ENCODE data around the gene CLTC.

- no peak for TF ChIP-seq POLR2AphosphoS5 (IDR thresholded peaks at IDR 0.05; ENCODE audit: low read depth, low read length)
- TF ChIP-seq FOXP2 (optimal IDR thresholded peaks at IDR 0.05; ENCODE audit: borderline replicate concordance, extremely low read depth, extremely low read length, insufficient read depth): no peak
- TF ChIP-seq, protein P1, sequence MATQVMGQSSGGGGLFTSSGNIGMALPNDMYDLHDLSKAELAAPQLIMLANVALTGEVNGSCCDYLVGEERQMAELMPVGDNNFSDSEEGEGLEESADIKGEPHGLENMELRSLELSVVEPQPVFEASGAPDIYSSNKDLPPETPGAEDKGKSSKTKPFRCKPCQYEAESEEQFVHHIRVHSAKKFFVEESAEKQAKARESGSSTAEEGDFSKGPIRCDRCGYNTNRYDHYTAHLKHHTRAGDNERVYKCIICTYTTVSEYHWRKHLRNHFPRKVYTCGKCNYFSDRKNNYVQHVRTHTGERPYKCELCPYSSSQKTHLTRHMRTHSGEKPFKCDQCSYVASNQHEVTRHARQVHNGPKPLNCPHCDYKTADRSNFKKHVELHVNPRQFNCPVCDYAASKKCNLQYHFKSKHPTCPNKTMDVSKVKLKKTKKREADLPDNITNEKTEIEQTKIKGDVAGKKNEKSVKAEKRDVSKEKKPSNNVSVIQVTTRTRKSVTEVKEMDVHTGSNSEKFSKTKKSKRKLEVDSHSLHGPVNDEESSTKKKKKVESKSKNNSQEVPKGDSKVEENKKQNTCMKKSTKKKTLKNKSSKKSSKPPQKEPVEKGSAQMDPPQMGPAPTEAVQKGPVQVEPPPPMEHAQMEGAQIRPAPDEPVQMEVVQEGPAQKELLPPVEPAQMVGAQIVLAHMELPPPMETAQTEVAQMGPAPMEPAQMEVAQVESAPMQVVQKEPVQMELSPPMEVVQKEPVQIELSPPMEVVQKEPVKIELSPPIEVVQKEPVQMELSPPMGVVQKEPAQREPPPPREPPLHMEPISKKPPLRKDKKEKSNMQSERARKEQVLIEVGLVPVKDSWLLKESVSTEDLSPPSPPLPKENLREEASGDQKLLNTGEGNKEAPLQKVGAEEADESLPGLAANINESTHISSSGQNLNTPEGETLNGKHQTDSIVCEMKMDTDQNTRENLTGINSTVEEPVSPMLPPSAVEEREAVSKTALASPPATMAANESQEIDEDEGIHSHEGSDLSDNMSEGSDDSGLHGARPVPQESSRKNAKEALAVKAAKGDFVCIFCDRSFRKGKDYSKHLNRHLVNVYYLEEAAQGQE (IDR thresholded peaks at IDR 0.05; ENCODE audit: insufficient read depth in 1 of 2, low read depth in 2 of 2, low read length in 2 of 2): no peak
- TF ChIP-seq SIN3A (IDR thresholded peaks at IDR 0.05; ENCODE audit: borderline replicate concordance, insufficient read depth, low read length): no peak
- TF ChIP-seq TAF1 (IDR thresholded peaks at IDR 0.05; ENCODE audit: borderline replicate concordance, insufficient read depth, low read length): no peak
Measured at GRCh38 chr17:59620064-59620359, 317 bp downstream of the CLTC start.
